LHCN-M2 (cell line): Measurements from ENCODE around the gene CD38. TPM values are rescaled to one million over a fixed set of nuclear protein-coding genes. Genes with fewer than 3 reads are reported as not detected.

ENCODE experiments used
- DNase-seq: peaks from one replicate; pipeline ENCODE4 v3.0.0-alpha.2; 2012; ENCODE audit warnings: low read depth
- total RNA-seq: library from RNA; depleted of rRNA; stranded (reverse); fragments of >200 nt; gene quantifications from 2 replicates; pipeline ENCODE4 v1.2.3, GENCODE V29; 2014; rRNA removed

CD38 gene
- total RNA-seq, 1 experiment from 2014 or later = not detected

- DNase-seq = peak; percentile 11
Observed at GRCh38 chr4:15894921-15895916, 117.1 kb downstream of the CD38 start.

- no peak for DNase-seq
Observed at GRCh38 chr4:15897577-15897976, 119.4 kb downstream of the CD38 start.

GRCh38 chr4:15898902-15899301 lies 120.8 kb downstream of the CD38 start:
- DNase-seq = no peak

- DNase-seq = no peak
Observed at GRCh38 chr4:15899511-15899910, 121.4 kb downstream of the CD38 start.

GRCh38 chr4:15901007-15901406 lies 122.9 kb downstream of the CD38 start:
- DNase-seq = no peak

- no peak for DNase-seq
Observed at GRCh38 chr4:15901998-15902397, 123.9 kb downstream of the CD38 start.

GRCh38 chr4:15902746-15903145 lies 124.6 kb downstream of the CD38 start:
- DNase-seq = no peak

Other genes starting within 250 kb of the CD38 start
- gene FBXL5, start 123.0 kb upstream of the CD38 start, total RNA-seq = 165 and 167 TPM in 2 replicates
- gene FAM200B, start 96.5 kb upstream of the CD38 start, total RNA-seq = 53.0 and 59.3 TPM in 2 replicates
- 1.0 and 2.2 TPM in 2 replicates for gene BST1, start 75.3 kb upstream of the CD38 start, total RNA-seq
- gene FGFBP1, start 160.4 kb downstream of the CD38 start, total RNA-seq = not detected in 2 replicates
- not detected in 2 replicates for gene FGFBP2, start 184.8 kb downstream of the CD38 start, total RNA-seq